NT2/D1 (cell line): ENCODE results near the gene PLCL1.

Experiments
- SUZ12 ChIP-seq: IDR thresholded peaks from 2 replicates; pipeline ENCODE4 v1.6.1; 2011; ENCODE audit not compliant: insufficient read length, insufficient read depth; ENCODE audit errors: extremely low read depth
- YY1 ChIP-seq: IDR thresholded peaks from 2 replicates; pipeline ENCODE4 v1.6.1; 2011; ENCODE audit not compliant: insufficient read length, insufficient read depth

DNA sequence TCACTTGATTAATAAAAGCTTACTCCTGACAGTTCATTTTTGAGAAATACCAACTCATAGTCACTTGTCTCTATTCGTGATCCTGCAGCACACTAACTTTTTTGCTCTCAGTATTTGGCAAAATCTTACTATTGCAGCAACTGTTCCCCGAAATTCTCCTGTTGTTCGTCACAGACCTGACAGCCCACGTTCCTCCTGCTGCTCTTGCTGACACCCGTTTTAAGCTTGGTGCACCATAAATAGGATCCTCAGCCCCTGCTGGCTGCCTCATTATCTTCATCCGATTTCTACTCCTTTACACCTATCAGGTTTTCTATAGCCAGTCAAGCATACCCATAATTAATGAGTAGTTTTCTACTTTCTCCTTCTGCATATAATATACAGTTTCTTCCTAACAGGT, 368.8 kb downstream of the PLCL1 start:
- TF ChIP-seq SUZ12 (no peak), YY1 (no peak)
